ENCODE data around the gene PSAT1.

PSAT1 gene

DNA sequence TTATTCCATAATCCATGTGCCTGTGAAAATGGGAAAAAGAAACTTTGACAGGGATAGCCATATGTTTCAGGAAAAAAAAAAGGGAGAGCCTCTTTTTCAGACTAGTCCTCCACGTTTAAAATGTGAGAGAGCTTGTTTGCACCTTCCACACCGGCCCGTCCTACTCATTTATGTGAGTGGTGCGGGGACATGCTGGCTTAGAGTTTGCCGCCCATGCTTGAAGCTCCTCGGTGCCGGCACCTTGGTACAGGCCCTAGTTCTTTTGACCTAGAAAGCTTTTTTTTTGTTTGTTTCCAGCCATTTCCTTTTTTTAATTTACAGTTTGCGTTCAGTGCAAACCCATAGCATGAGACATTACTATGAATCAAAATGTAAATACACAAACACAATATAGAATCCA, 27.8 kb downstream of the PSAT1 start:
- Histone ChIP-seq H3K4me2 (ENCODE audit: insufficient read depth, low read length) (no peak overlapping the region), H4K20me1 (ENCODE audit: insufficient read depth, low read length) (no peaks in the 10 kb centered on the region), H3K36me3 (ENCODE audit: insufficient read depth, low read length) (no peaks in the 10 kb centered on the region), H3K4me1 (ENCODE audit: insufficient read depth, low read length) (no peaks in the 10 kb centered on the region), H3K27ac (ENCODE audit: low read length) (no peak overlapping the region), H3K27me3 (ENCODE audit: insufficient read depth, low read length, poor library complexity) (no peaks in the 10 kb centered on the region), H3K9ac (ENCODE audit: low read depth, low read length) (no peak overlapping the region), H3K4me3 (ENCODE audit: low read depth in 1 of 2, low read length in 2 of 2) (no peak overlapping the region), H2AFZ (ENCODE audit: low read depth, low read length) (no peak overlapping the region), H3K9me3 (ENCODE audit: insufficient read depth, low read length, severe bottlenecking) (no peaks in the 10 kb centered on the region), H3K79me2 (ENCODE audit: insufficient read depth, low read length) (no peaks in the 10 kb centered on the region)
- no peak for TF ChIP-seq EZH2 (IDR thresholded peaks at IDR 0.05; ENCODE audit: borderline replicate concordance, low read depth, low read length, severe bottlenecking)
- TF ChIP-seq, protein P1, sequence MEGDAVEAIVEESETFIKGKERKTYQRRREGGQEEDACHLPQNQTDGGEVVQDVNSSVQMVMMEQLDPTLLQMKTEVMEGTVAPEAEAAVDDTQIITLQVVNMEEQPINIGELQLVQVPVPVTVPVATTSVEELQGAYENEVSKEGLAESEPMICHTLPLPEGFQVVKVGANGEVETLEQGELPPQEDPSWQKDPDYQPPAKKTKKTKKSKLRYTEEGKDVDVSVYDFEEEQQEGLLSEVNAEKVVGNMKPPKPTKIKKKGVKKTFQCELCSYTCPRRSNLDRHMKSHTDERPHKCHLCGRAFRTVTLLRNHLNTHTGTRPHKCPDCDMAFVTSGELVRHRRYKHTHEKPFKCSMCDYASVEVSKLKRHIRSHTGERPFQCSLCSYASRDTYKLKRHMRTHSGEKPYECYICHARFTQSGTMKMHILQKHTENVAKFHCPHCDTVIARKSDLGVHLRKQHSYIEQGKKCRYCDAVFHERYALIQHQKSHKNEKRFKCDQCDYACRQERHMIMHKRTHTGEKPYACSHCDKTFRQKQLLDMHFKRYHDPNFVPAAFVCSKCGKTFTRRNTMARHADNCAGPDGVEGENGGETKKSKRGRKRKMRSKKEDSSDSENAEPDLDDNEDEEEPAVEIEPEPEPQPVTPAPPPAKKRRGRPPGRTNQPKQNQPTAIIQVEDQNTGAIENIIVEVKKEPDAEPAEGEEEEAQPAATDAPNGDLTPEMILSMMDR (IDR thresholded peaks at IDR 0.05; ENCODE audit: borderline replicate concordance, extremely low read depth, low read length, poor library complexity, severe bottlenecking): no peak
- no peak for ATAC-seq (ENCODE audit: insufficient read depth, low read depth)
- no peak for DNase-seq

DNA sequence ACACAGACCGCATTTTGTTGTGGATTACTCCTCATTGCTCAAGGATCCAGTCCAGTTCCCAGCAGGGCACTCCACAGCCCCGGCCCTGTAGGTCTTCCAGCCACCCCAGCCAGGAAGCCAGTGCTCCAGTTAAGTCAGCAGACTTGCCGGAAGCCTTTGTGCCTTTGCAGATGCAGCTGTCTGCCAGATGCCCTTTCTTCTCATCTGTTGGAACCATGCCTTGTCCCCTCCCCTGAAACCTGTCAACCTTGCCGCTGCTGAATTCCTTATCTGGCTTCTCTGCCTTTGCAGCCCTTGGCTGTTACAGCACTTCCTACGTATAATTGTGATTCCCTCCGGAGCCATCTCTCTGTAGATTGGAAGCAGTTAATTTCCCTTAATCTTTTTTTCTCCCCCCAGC, 28.4 kb downstream of the PSAT1 start:
- Histone ChIP-seq H3K4me1 (ENCODE audit: insufficient read depth, low read length) (no peaks in the 10 kb centered on the region), H3K79me2 (ENCODE audit: insufficient read depth, low read length) (no peaks in the 10 kb centered on the region), H3K27ac (ENCODE audit: low read length) (no peak overlapping the region), H3K27me3 (ENCODE audit: insufficient read depth, low read length, poor library complexity) (no peaks in the 10 kb centered on the region), H4K20me1 (ENCODE audit: insufficient read depth, low read length) (no peaks in the 10 kb centered on the region), H2AFZ (ENCODE audit: low read depth, low read length) (no peak overlapping the region), H3K9ac (ENCODE audit: low read depth, low read length) (no peak overlapping the region), H3K4me2 (ENCODE audit: insufficient read depth, low read length) (no peak overlapping the region), H3K9me3 (ENCODE audit: insufficient read depth, low read length, severe bottlenecking) (no peaks in the 10 kb centered on the region), H3K36me3 (ENCODE audit: insufficient read depth, low read length) (no peaks in the 10 kb centered on the region), H3K4me3 (ENCODE audit: low read depth in 1 of 2, low read length in 2 of 2) (no peak overlapping the region)
- no peak for DNase-seq
- TF ChIP-seq, protein P1 (IDR thresholded peaks at IDR 0.05; ENCODE audit: borderline replicate concordance, extremely low read depth, low read length, poor library complexity, severe bottlenecking): no peak
- TF ChIP-seq EZH2 (IDR thresholded peaks at IDR 0.05; ENCODE audit: borderline replicate concordance, low read depth, low read length, severe bottlenecking): no peak
- ATAC-seq (ENCODE audit: insufficient read depth, low read depth): no peak

DNA sequence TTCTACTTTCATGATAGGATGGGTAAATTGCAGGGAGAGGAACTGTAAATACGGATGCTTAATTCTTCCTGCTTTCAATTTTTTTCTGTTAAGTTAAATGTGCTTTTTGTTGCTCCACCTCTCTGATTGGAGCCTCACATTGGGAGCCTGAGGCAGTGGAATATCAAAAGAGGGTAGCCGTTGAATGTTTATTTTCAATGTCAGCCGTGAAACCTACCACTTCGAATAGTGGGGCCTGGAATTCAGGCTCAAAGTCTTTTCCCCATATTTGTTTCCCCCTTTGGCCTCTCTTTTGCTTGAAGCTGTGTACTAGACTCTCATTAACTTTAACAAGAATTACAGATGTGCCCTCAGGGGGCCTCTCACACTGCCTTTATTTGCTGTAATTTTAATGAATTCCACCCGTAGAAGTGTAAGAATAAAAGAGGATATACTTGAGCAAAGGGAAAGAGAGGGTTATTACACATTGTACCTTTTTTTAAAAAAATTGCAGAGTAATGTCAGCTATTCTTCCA, 29.0 kb downstream of the PSAT1 start:
- Histone ChIP-seq H3K4me1 (ENCODE audit: insufficient read depth, low read length) (no peaks in the 10 kb centered on the region), H3K4me2 (ENCODE audit: insufficient read depth, low read length) (no peak overlapping the region), H2AFZ (ENCODE audit: low read depth, low read length) (no peak overlapping the region), H3K4me3 (ENCODE audit: low read depth in 1 of 2, low read length in 2 of 2) (no peak overlapping the region), H3K27ac (ENCODE audit: low read length) (no peak overlapping the region), H4K20me1 (ENCODE audit: insufficient read depth, low read length) (no peaks in the 10 kb centered on the region), H3K9ac (ENCODE audit: low read depth, low read length) (no peak overlapping the region), H3K9me3 (ENCODE audit: insufficient read depth, low read length, severe bottlenecking) (no peaks in the 10 kb centered on the region), H3K27me3 (ENCODE audit: insufficient read depth, low read length, poor library complexity) (no peaks in the 10 kb centered on the region), H3K36me3 (ENCODE audit: insufficient read depth, low read length) (no peaks in the 10 kb centered on the region), H3K79me2 (ENCODE audit: insufficient read depth, low read length) (no peaks in the 10 kb centered on the region)
- ATAC-seq (ENCODE audit: insufficient read depth, low read depth) (no peak), DNase-seq (no peak)
- TF ChIP-seq EZH2 (IDR thresholded peaks at IDR 0.05; ENCODE audit: borderline replicate concordance, low read depth, low read length, severe bottlenecking): no peak
- TF ChIP-seq, protein P1 (IDR thresholded peaks at IDR 0.05; ENCODE audit: borderline replicate concordance, extremely low read depth, low read length, poor library complexity, severe bottlenecking): no peak

DNA sequence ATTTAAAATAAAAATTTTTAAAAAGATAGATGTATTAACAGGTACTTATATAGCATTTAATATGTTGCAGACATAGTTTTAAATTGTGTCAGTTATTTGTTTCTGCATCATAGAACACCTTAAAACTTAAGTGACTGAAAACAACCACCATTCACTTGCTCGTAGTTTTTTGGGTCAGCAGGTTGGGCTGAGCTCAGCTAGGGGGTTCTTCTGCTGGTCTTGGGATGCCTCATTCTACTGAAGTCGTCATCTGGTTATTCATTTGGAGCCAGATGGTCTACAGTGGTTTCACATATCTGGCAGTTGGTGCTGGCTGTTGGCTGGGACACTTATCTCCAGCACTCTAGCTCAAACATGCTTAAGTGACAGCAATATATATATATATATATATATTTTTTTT, 29.6 kb downstream of the PSAT1 start:
- H3K9me3 ChIP-seq (ENCODE audit: insufficient read depth, low read length, severe bottlenecking): no peaks in the 10 kb centered on the region
- no peak overlapping the region for H3K4me2 ChIP-seq (ENCODE audit: insufficient read depth, low read length)
- DNase-seq: no peak
- no peaks in the 10 kb centered on the region for H3K27me3 ChIP-seq (ENCODE audit: insufficient read depth, low read length, poor library complexity)
- H3K9ac ChIP-seq (ENCODE audit: low read depth, low read length): no peak overlapping the region
- no peaks in the 10 kb centered on the region for H3K36me3 ChIP-seq (ENCODE audit: insufficient read depth, low read length)
- H3K79me2 ChIP-seq (ENCODE audit: insufficient read depth, low read length): no peaks in the 10 kb centered on the region
- H2AFZ ChIP-seq (ENCODE audit: low read depth, low read length): no peak overlapping the region
- H4K20me1 ChIP-seq (ENCODE audit: insufficient read depth, low read length): no peaks in the 10 kb centered on the region
- ATAC-seq (ENCODE audit: insufficient read depth, low read depth): no peak
- no peaks in the 10 kb centered on the region for H3K4me1 ChIP-seq (ENCODE audit: insufficient read depth, low read length)
- H3K27ac ChIP-seq (ENCODE audit: low read length): no peak overlapping the region
- H3K4me3 ChIP-seq (ENCODE audit: low read depth in 1 of 2, low read length in 2 of 2): no peak overlapping the region
- TF ChIP-seq, protein P1 (IDR thresholded peaks at IDR 0.05; ENCODE audit: borderline replicate concordance, extremely low read depth, low read length, poor library complexity, severe bottlenecking): no peak
- no peak for TF ChIP-seq EZH2 (IDR thresholded peaks at IDR 0.05; ENCODE audit: borderline replicate concordance, low read depth, low read length, severe bottlenecking)

All from DND-41 (cell line).